ENCODE data around the gene SLC7A1. TPM values are rescaled to one million over a fixed set of nuclear protein-coding genes. Genes with fewer than 3 reads are reported as not detected.

SLC7A1 gene
- total and polyA plus RNA-seq, 2 experiments from 2014 or later = 23.0 to 74.7 TPM

GRCh38 chr13:29589967-29590366 lies 5.5 kb downstream of the SLC7A1 start:
- H3K4me1 ChIP-seq (ENCODE audit: insufficient read depth) = peaks cover 79% of the 10 kb centered on the region
- H3K4me3 Mint-ChIP-seq = peak overlapping the region; percentile 18; the same call in 1 of the 3 replicates

GRCh38 chr13:29589234-29589633 lies 6.3 kb downstream of the SLC7A1 start:
- Histone ChIP-seq H3K36me3 (ENCODE audit: insufficient read depth) (no peaks in the 10 kb centered on the region), H3K4me1 (ENCODE audit: insufficient read depth) (peaks cover 86% of the 10 kb centered on the region), H3K9me2 (ENCODE audit: insufficient read depth) (no peaks in the 10 kb centered on the region), H3K4me2 (no peak overlapping the region), H3K4me3 (no peak overlapping the region), H3K27ac (ENCODE audit: low read depth) (no peak overlapping the region), H3F3A (replicated peaks; ENCODE audit: low read depth) (no peaks in the 10 kb centered on the region), H3K27me3 (ENCODE audit: insufficient read depth) (no peaks in the 10 kb centered on the region), H2AFZ (no peak overlapping the region), H3K79me2 (replicated peaks; ENCODE audit: insufficient read depth) (peaks cover 100% of the 10 kb centered on the region), H4K20me1 (replicated peaks; ENCODE audit: insufficient read depth) (peaks cover 89% of the 10 kb centered on the region)
- DNase-seq (ENCODE audit: low spot score) (no peak), ATAC-seq (peak; percentile 16)
- Mint-ChIP-seq H3K36me3 (ENCODE audit: low read depth) (peaks cover 49% of the 10 kb centered on the region), H3K27ac (peak overlapping the region; percentile 87; the same call in 1 of the 2 replicates), H3K9me3 (no peaks in the 10 kb centered on the region), H3K4me1 (peaks cover 79% of the 10 kb centered on the region), H3K4me3 (no peak overlapping the region; the same call in 2 of the 3 replicates), H3K27me3 (ENCODE audit: insufficient read depth, low read depth, poor library complexity) (peaks cover 2% of the 10 kb centered on the region)
- TF ChIP-seq CREB1 (CRISPR knock-in tag; IDR thresholded peaks at IDR 0.05; ENCODE audit: low read depth) (no peak), EZH2 (IDR thresholded peaks at IDR 0.05; ENCODE audit: low read depth, unreplicated experiment) (no peak), EZH2phosphoT487 (IDR thresholded peaks at IDR 0.05; ENCODE audit: unreplicated experiment) (no peak), ZNF331 (CRISPR knock-in tag; IDR thresholded peaks at IDR 0.05; ENCODE audit: low read depth) (no peak), STAT1 (IDR thresholded peaks at IDR 0.05; ENCODE audit: unreplicated experiment) (no peak), ZNF114 (CRISPR knock-in tag; IDR thresholded peaks at IDR 0.05) (no peak), JUNB (IDR thresholded peaks at IDR 0.05; ENCODE audit: unreplicated experiment) (no peak), CTCF (conservative IDR thresholded peaks at IDR 0.05; ENCODE audit: low read depth in 2 of 2) (no peak)

More at GRCh38 chr13:29589967-29590366, 5.5 kb downstream of the SLC7A1 start:
- H3K4me2 ChIP-seq = peak overlapping the region; percentile 51; the same call in 1 of the 2 replicates
- ATAC-seq = peak; percentile 63
- H3K27ac ChIP-seq (ENCODE audit: low read depth) = peak overlapping the region; percentile 55; the same call in 1 of the 2 replicates
- no peaks in the 10 kb centered on the region for H3K9me2 ChIP-seq (ENCODE audit: insufficient read depth)
- TF ChIP-seq CTCF (conservative IDR thresholded peaks at IDR 0.05; ENCODE audit: low read depth in 2 of 2) = peak; percentile 64 to 74
- no peak for TF ChIP-seq JUNB (IDR thresholded peaks at IDR 0.05; ENCODE audit: unreplicated experiment)
- peak overlapping the region; percentile 62; the same call in 1 of the 2 replicates for H3K27ac Mint-ChIP-seq
- H3F3A ChIP-seq (replicated peaks; ENCODE audit: low read depth) = no peaks in the 10 kb centered on the region
- peaks cover 4% of the 10 kb centered on the region for H3K27me3 Mint-ChIP-seq (ENCODE audit: insufficient read depth, low read depth, poor library complexity)
- H3K79me2 ChIP-seq (replicated peaks; ENCODE audit: insufficient read depth) = peaks cover 100% of the 10 kb centered on the region
- DNase-seq (ENCODE audit: low spot score) = peak; percentile 62
- H3K9me3 Mint-ChIP-seq = no peaks in the 10 kb centered on the region
- H3K36me3 Mint-ChIP-seq (ENCODE audit: low read depth) = peaks cover 52% of the 10 kb centered on the region
- H3K4me3 ChIP-seq = no peak overlapping the region
- peaks cover 76% of the 10 kb centered on the region for H3K4me1 Mint-ChIP-seq
- H3K27me3 ChIP-seq (ENCODE audit: insufficient read depth) = no peaks in the 10 kb centered on the region
- no peaks in the 10 kb centered on the region for H3K36me3 ChIP-seq (ENCODE audit: insufficient read depth)
- H2AFZ ChIP-seq = no peak overlapping the region
- peaks cover 83% of the 10 kb centered on the region for H4K20me1 ChIP-seq (replicated peaks; ENCODE audit: insufficient read depth)
